ENCODE data around the gene PACRG.

The PACRG gene

DNA sequence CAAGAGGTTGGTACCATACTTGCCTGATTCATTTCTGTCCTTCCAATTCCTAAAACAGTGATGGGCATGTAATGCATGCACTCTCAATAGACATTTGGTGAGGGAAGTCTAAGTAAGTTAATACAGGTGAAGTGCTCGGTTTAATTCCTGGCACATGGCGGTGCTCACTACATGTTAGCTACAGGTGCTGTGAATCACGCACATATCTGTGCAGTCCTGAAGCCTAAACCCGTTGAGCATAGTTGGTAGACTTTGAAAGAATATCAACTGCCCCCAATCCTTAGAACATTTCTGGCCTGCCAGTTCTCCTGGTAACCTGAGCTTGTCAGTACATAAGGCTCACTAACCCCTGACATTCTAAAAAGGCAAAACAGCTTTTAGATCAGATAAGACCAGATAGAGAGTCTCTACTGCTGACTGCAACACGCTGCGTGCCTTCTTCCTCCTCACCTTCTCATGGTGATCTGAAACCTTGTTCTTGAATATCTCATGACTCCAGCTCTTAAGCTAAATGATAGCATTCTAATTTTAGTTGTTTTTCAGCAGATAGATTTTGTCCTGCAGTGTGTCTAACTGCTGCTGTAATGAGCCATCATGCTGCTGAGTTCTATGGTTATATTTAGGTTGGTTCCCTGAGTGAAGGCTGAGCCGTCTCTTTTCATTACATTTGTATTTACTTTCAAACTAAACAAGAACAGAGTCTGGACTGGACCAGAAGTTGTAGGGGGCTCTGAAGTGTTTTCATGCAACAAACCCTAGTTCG, 358.3 kb downstream of the PACRG start:
- no peak for DNase-seq (ENCODE audit: low spot score)

- DNase-seq (ENCODE audit: low spot score): no peak
Observed at GRCh38 chr6:163086624-163086920, 358.8 kb downstream of the PACRG start.

- DNase-seq (ENCODE audit: low spot score): no peak
Observed at GRCh38 chr6:163087981-163088380, 360.2 kb downstream of the PACRG start.

GRCh38 chr6:163092876-163093275, 365.1 kb downstream of the PACRG start:
- no peak for DNase-seq (ENCODE audit: low spot score)

- no peak for DNase-seq (ENCODE audit: low spot score)
Observed at GRCh38 chr6:163094881-163095280, 367.1 kb downstream of the PACRG start.

DNA sequence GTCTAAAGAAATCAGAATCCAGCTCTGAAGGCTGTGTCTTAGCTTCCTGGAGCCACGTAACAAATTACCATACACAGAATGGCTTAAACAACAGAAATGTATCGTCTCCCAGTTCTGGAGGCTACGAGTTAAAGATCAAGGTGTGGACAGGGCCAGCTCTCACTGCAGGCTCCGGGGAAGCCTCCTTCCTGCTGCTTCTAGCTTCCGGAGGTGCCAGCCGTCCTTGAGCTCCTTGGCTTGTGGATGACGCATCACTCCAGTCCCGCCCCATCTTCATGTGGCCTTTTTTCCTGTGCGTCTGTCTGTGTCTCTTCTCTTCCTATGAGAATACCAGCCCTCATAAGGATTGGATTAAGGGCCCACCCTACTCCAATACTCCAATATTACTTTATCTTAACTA, 367.6 kb downstream of the PACRG start:
- no peak for DNase-seq (ENCODE audit: low spot score)

DNA sequence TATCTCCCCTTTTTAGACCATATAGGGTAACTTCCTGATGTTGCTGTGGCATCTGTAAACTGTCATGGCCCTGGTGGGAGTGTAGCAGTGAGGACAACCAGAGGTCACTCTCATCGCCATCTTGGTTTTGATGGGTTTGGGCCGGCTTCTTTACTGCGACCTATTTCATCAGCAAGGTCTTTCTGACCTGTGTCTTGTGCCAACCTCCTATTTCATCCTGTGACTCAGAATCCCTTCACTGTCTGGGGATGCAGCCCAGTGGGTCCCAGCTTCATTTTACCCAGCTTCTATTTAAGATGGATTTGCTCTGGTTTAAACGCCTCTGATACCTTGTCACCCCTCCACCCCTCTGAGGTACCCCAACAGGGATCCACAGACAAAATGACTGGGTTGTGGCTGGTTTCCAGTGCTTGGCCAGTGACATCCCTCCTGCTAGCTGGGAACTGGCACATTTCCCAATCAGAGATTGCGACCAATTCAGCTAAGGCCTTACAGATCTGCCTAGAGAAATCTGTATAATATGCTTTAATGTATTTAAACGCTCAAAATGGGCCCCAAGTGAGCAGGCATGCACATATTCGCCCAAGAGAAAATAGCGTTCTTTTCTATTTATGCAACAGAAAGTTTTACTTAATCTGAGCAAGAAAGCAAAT, 371.2 kb downstream of the PACRG start:
- DNase-seq (ENCODE audit: low spot score): no peak

GRCh38 chr6:163099621-163100171, 371.9 kb downstream of the PACRG start:
- DNase-seq (ENCODE audit: low spot score): no peak

- no peak for DNase-seq (ENCODE audit: low spot score)
Observed at GRCh38 chr6:163100259-163100658, 372.5 kb downstream of the PACRG start.

- no peak for DNase-seq (ENCODE audit: low spot score)
Observed at GRCh38 chr6:163113358-163113962, 385.7 kb downstream of the PACRG start.

DNA sequence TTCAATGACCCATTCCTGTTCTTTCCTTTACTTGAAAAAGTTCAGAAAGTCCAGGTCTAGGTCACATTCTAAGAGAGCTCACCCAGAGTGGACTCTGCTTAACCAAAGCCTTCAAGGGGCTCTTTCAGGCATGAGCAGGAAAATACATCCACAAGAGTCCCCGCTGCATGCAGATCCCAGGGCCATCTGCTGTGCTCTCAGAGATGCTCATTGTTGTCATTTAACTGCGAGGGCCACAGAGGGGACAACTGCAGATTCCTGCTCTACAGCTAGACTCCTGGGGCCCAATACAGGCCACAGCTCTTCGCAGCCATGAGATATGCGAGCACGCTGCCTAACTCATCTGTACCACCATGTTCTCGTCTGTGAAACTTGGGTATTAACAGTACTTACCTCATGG, 391.2 kb downstream of the PACRG start:
- DNase-seq (ENCODE audit: low spot score): no peak

DNA sequence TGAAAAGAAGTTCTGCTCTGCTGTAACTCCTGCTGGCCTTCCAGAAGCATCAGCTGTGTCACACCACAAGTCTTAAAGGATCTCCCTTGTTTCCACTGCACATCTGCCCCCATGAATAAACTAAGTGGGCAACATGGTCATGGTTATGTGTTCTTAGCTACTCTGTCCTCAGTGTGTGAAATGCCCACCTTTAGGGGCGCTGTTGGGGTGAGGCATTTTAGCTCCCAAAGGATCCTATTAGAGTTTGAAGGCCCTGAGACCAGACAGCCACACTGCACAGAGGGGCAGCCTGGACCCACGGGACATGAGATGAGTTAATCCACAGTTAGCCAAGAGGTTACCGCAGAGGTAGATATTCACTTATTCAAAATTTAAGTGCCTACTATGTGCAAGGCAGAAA, 392.4 kb downstream of the PACRG start:
- DNase-seq (ENCODE audit: low spot score): no peak

- no peak for DNase-seq (ENCODE audit: low spot score)
Observed at GRCh38 chr6:163121270-163121669, 393.5 kb downstream of the PACRG start.

GRCh38 chr6:163122365-163122764, 394.6 kb downstream of the PACRG start:
- no peak for DNase-seq (ENCODE audit: low spot score)

DNA sequence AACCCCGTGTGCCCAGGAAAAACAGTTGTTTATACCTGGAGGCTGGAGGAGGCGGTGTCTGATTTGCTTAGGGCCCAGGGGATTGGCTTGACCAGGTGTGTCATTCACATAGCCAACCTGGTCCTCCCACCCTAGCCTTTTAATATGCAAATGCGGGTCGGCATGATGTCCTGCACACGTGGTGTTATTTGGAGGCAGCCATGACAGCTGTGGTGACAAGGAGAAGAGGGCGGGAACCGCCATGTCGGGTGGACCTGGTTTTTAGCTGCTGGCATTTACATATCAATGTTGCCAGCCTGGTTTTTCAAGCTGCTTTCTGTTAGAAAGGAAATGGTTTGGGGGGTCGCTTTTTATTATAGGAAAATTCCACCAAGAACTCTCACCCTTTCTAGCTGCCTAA, 395.3 kb downstream of the PACRG start:
- no peak for DNase-seq (ENCODE audit: low spot score)

- no peak for DNase-seq (ENCODE audit: low spot score)
Observed at GRCh38 chr6:163126741-163127140, 399.0 kb downstream of the PACRG start.

GRCh38 chr6:163127587-163127986, 399.8 kb downstream of the PACRG start:
- no peak for DNase-seq (ENCODE audit: low spot score)

DNA sequence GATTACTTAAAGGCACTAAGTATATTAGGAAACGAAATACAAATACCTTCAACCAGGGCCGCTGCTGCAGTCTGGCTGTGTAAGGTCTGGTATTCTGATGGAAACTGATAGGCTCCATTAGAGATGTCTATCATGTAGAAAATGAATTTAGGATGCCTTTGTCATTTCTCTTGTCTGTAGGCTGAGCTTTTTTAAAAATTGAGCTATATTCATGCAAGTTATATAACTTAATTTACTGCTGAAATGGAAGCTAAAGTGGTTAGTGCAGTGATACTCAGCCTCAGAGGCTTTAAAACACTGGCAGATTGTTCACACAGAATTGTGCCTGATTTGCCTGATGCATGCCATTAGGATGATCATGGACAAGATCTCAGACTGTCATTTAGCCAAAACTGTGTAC, 400.6 kb downstream of the PACRG start:
- no peak for DNase-seq (ENCODE audit: low spot score)

DNA sequence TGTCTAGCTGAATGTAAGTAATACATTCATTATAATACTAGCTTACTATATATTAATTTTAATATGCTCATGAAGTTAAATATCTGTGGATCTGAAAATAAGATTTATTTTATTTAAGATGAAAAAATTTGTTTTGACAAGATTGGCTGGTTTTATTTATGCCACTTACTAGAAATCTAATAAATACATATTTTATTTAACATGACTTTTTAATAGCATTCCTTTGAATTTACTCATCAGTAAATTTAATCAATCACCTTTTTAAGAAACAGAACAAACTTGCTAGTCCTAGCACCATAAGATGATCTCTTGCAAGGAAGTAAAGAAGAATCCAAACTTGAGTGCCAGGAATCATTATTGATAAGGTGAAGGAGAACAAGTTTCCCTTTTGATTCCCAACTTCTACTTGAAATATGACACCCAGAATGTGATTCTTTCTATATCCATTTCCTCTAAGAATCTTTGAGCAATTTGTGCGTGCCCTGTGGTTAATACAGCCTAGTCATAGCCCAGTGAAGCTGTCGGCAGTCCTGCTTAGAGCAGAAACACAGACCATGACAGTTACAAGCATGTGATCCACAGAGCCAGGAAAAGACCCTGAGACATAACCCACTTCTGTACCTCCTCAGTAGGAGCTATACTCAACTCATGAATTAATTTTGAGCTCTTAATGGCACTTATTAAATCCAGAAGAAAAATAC, 404.4 kb downstream of the PACRG start:
- no peak for DNase-seq (ENCODE audit: low spot score)

GRCh38 chr6:163133017-163133416, 405.2 kb downstream of the PACRG start:
- no peak for DNase-seq (ENCODE audit: low spot score)

DNA sequence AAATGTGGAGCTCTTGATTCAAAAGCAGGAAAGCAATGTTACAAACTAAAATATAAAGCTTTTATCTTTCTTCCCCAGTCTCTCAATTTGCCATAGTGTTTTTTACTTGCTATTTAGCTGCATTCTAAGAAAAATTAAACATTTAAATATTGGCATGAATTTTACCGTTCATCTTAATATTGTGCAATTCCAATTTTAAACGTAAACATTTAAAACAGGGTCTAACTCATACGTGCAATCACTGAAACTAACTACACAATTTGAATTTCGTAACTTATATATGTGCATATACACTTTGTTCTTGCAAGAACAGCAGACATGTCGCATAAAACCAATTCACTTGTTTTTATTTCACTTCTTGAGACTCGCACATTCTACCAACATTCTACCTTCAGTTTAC, 405.9 kb downstream of the PACRG start:
- DNase-seq (ENCODE audit: low spot score): no peak

DNA sequence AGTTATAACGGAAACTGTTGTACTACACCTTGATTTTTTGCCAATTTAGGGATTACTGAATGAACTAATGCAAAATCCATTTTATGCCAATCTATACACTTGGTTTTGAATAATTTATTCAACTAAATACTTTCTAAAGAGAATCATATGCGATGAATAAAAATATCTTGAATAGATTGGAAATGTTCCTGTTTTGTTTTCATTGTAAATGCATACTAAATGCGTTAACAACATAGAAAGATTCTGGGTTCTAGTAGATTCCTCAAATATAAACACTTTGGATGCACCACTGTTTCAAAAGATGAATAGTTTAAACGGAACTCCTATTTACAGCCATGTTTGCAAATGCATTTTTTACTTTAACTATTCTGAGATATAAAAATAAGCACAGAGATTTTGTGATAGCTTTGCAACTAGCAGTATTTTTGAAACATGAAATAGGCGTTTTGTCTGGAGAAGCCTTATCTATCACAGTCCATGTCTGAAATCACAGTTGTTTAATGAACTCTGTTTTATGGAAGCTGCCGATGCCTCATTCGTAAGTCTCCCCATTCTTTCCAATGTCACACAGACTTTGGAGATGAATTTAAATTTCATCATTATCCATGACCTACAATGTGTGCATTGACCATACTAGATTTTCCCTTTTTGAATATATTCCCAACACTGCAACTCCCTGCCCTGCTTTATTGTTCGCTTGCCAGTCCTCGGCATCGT, 409.1 kb downstream of the PACRG start:
- no peak for DNase-seq (ENCODE audit: low spot score)
